Neuronal stem cell (in vitro differentiated cells): Measurements from ENCODE around the gene MTARC1.

Experiments
- DNase-seq: peaks from one replicate; pipeline ENCODE4 v3.0.0-alpha.2; 2013; ENCODE audit warnings: low spot score
- H2AFZ ChIP-seq: one replicate; pipeline ENCODE4 v1.6.1; 2013; ENCODE audit warnings: mild to moderate bottlenecking, low read length, inconsistent platforms
- H2AK5ac ChIP-seq: 2 replicates; pipeline ENCODE4 v1.6.1; 2013; ENCODE audit warnings: low read depth, mild to moderate bottlenecking, inconsistent platforms, low read length, moderate library complexity, mixed read lengths
- H2BK120ac ChIP-seq: 2 replicates; pipeline ENCODE4 v1.6.1; 2013; ENCODE audit warnings: low read depth, mild to moderate bottlenecking, inconsistent platforms, low read length, moderate library complexity, mixed read lengths
- H2BK12ac ChIP-seq: one replicate; pipeline ENCODE4 v1.6.1; 2013; ENCODE audit warnings: low read length, inconsistent platforms
- H2BK15ac ChIP-seq: 2 replicates; pipeline ENCODE4 v1.6.1; 2013; ENCODE audit warnings: mild to moderate bottlenecking, low read length, inconsistent platforms, mixed read lengths
- H2BK5ac ChIP-seq: one replicate; pipeline ENCODE4 v1.6.1; 2013; ENCODE audit warnings: inconsistent platforms, mild to moderate bottlenecking, low read length, moderate library complexity
- H3K14ac ChIP-seq: one replicate; pipeline ENCODE4 v1.6.1; 2013; ENCODE audit warnings: low read length, inconsistent platforms
- H3K18ac ChIP-seq: 2 replicates; pipeline ENCODE4 v1.6.1; 2013; ENCODE audit warnings: low read length, inconsistent platforms
- H3K23ac ChIP-seq: 2 replicates; pipeline ENCODE4 v1.6.1; 2013; ENCODE audit warnings: low read depth, mild to moderate bottlenecking, mixed read lengths, low read length, inconsistent platforms; ENCODE audit not compliant: poor library complexity
- H3K27ac ChIP-seq: replicated peaks from 3 replicates; pipeline ENCODE4 v1.5.1; 2013; ENCODE audit warnings: low read length, inconsistent platforms
- H3K27me3 ChIP-seq, 3 experiments: 2 replicates each; pipeline ENCODE4 v1.6.1; 2013; ENCODE audit warnings: low read length in 3 of 3, mild to moderate bottlenecking in 2 of 3, inconsistent platforms in 1 of 3, low read depth in 1 of 3, mixed read lengths in 1 of 3, moderate library complexity in 1 of 3; ENCODE audit not compliant: control insufficient read depth in 3 of 3, insufficient read depth in 3 of 3
- H3K36me3 ChIP-seq, 2 donors: replicated peaks in 1 of 2; 2 replicates each; pipeline ENCODE4 v1.6.1; 2013; ENCODE audit warnings: low read length in 2 of 2; ENCODE audit not compliant: control insufficient read depth in 2 of 2, insufficient read depth in 2 of 2
- H3K4ac ChIP-seq: 2 replicates; pipeline ENCODE4 v1.6.1; 2013; ENCODE audit warnings: inconsistent platforms, mild to moderate bottlenecking, low read length, moderate library complexity
- H3K4me1 ChIP-seq, 2 donors: 1 replicate in 1 of 2; 2 replicates in 1 of 2; pipeline ENCODE4 v1.6.1; 2013; ENCODE audit warnings: low read length in 2 of 2, low read depth in 1 of 2; ENCODE audit not compliant: control insufficient read depth in 2 of 2, insufficient read depth in 1 of 2
- H3K4me2 ChIP-seq: one replicate; pipeline ENCODE4 v1.6.1; 2013; ENCODE audit warnings: mild to moderate bottlenecking, low read length, inconsistent platforms; ENCODE audit not compliant: insufficient read depth, poor library complexity, severe bottlenecking
- H3K4me3 ChIP-seq, 2 donors: 2 replicates each; pipeline ENCODE4 v1.5.1; 2013; ENCODE audit warnings: low read length in 2 of 2, mild to moderate bottlenecking in 2 of 2, inconsistent platforms in 1 of 2, moderate library complexity in 1 of 2
- H3K79me1 ChIP-seq: one replicate; pipeline ENCODE4 v1.6.1; 2013; ENCODE audit warnings: low read depth, mild to moderate bottlenecking, inconsistent platforms, low read length, moderate library complexity
- H3K9ac ChIP-seq: one replicate; pipeline ENCODE4 v1.6.1; 2013; ENCODE audit warnings: mild to moderate bottlenecking, low read depth, low read length, inconsistent platforms; ENCODE audit not compliant: poor library complexity
- H3K9me3 ChIP-seq, 2 donors: replicated peaks in 1 of 2; 2 replicates each; pipeline versions ENCODE3 to v1.6.1; 2013; ENCODE audit warnings: low read length in 2 of 2, mild to moderate bottlenecking in 2 of 2, inconsistent platforms in 1 of 2, low read depth in 1 of 2, mixed read lengths in 1 of 2, moderate library complexity in 1 of 2; ENCODE audit not compliant: control insufficient read depth in 2 of 2, insufficient read depth in 1 of 2
- H4K8ac ChIP-seq: one replicate; pipeline ENCODE4 v1.6.1; 2013; ENCODE audit warnings: low read depth, mild to moderate bottlenecking, inconsistent platforms, low read length, moderate library complexity
- H4K91ac ChIP-seq: one replicate; pipeline ENCODE4 v1.6.1; 2013; ENCODE audit warnings: low read length, low read depth, mild to moderate bottlenecking, inconsistent platforms; ENCODE audit not compliant: poor library complexity
- WGBS, 2 donors: extraction: QIAGEN DNeasy Blood & Tissue Kit; methylation state at CpG; one replicate each; pipeline ENCODE4 v1.1.7; 2013; ENCODE audit warnings: missing lambda C conversion rate in 2 of 2, mixed read lengths in 1 of 2; ENCODE audit not compliant: insufficient read length in 2 of 2, insufficient replicate concordance in 1 of 2; ENCODE audit errors: extremely low coverage in 2 of 2; 5-methylcytosine and 5-hydroxymethylcytosine counted together

Gene MTARC1

DNA sequence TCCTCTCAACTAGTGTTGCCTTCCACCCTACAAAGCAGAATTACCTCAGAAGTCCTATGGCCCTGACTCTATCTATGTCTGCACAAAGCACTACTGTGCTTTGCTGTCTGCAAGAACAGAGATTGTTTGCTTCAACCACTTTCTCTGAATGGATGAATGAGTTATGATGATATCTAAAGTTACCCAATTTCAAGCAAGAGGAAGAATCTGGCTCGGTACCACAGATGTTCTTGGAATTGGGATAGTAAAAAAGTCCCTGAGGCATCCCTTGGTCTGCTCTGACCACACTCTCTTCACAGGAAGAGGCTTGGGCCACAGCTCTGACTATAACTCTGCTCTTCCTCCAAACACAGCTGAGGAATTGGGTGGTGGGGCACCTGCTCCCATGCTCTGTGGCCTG lies 31.2 kb downstream of the MTARC1 start:
- no peak overlapping the region for H2BK12ac ChIP-seq
- no peak overlapping the region for H2AK5ac ChIP-seq
- H3K14ac ChIP-seq: no peak overlapping the region
- no peaks in the 10 kb centered on the region for H3K79me1 ChIP-seq
- no peaks in the 10 kb centered on the region for H3K27me3 ChIP-seq
- H3K27ac ChIP-seq: no peak overlapping the region
- H3K4me1 ChIP-seq: no peaks in the 10 kb centered on the region
- no peak overlapping the region for H2BK5ac ChIP-seq
- no peak overlapping the region for H2AFZ ChIP-seq
- DNase-seq: no peak
- H3K4me3 ChIP-seq: no peak overlapping the region
- no peak overlapping the region for H3K4me2 ChIP-seq
- H3K9ac ChIP-seq: no peak overlapping the region
- H4K91ac ChIP-seq: no peak overlapping the region
- no peak overlapping the region for H3K23ac ChIP-seq
- H2BK120ac ChIP-seq: no peak overlapping the region
- H3K36me3 ChIP-seq: no peaks in the 10 kb centered on the region
- no peaks in the 10 kb centered on the region for H3K9me3 ChIP-seq
- no peak overlapping the region for H3K18ac ChIP-seq
- H2BK15ac ChIP-seq: no peak overlapping the region
- no peak overlapping the region for H4K8ac ChIP-seq
- no peak overlapping the region for H3K4ac ChIP-seq
- WGBS, 2 donors: no CpG with 5 or more reads among the region's 1 CpG

DNA sequence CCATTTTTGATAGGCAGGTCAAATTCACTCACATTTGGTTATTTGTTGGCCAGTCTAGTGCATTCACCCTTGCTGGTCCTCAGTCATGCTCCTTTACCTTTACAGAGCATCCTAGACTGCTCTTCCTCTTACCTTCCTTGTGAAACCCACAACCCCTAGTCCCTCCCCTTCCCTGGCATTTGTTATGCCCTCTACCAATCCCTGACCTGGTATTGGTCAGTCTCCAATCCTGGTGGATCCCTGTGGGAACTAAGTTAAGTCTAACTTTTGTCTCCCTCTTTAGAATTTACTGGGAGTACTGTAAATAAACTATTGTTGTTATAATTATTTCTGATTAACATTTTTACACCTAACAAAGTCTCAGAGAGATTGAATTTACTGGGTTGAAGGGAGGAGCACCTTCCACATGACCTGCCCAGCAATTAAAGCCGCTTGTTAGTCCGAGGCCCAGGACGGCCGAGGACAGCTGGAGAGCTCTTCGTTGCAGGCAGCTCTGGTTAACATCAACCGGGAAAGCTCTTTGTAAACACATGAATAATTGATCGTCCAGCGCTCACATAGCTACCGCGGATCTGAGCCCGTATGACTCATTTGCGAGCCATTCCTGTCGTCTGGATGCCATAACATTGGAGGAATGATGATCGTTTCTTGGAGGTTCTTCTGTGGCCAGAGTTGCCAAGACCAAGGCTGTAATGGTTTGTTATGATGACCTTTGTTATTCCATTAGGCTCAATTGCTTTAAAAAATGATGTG lies 31.9 kb downstream of the MTARC1 start:
- Histone ChIP-seq H3K27ac (no peak overlapping the region), H4K8ac (no peak overlapping the region), H2BK15ac (no peak overlapping the region), H3K36me3 (no peaks in the 10 kb centered on the region), H3K4ac (no peak overlapping the region), H3K79me1 (no peaks in the 10 kb centered on the region), H3K14ac (no peak overlapping the region), H2AFZ (no peak overlapping the region), H3K18ac (no peak overlapping the region), H2AK5ac (no peak overlapping the region), H2BK5ac (no peak overlapping the region), H2BK12ac (no peak overlapping the region), H3K4me1 (no peaks in the 10 kb centered on the region), H2BK120ac (no peak overlapping the region), H3K9ac (no peak overlapping the region), H3K23ac (no peak overlapping the region), H3K9me3 (no peaks in the 10 kb centered on the region), H3K4me2 (no peak overlapping the region), H3K4me3 (no peak overlapping the region), H3K27me3 (no peaks in the 10 kb centered on the region), H4K91ac (no peak overlapping the region)
- DNase-seq: no peak
- no CpG with 5 or more reads among the region's 14 CpGs for WGBS, 2 donors

DNA sequence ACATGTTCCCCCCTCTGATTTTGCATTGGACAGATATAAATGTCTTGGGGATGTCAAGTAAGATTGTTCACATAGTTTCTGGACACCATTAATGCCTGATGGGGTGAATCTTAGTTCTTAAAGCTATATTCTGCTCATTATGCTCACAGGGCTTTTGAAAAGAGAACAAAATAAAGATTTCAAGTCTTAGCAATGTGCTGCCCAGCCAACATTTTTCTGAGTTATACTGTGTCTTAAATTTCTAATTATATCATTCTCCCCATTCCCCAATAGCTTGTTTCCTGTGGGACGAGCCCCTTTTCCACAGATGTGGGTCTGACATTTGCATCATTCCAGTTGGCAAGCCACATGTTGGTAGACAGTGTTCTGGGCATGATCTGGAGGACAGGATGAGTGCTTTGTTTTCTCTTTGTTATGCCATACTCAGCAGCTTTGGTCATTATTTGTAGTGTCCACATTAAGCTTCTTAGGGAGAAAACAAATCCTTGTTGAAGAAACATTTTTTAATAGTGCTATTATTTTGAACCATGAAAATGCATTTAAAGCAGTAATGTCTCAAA lies 32.8 kb downstream of the MTARC1 start:
- Histone ChIP-seq H3K36me3 (no peaks in the 10 kb centered on the region), H2BK5ac (no peak overlapping the region), H3K4me3 (no peak overlapping the region), H2BK12ac (no peak overlapping the region), H3K4me2 (no peak overlapping the region), H4K91ac (no peak overlapping the region), H3K9ac (no peak overlapping the region), H3K27me3 (no peaks in the 10 kb centered on the region), H2BK15ac (no peak overlapping the region), H2AFZ (no peak overlapping the region), H3K4ac (no peak overlapping the region), H3K23ac (no peak overlapping the region), H3K27ac (no peak overlapping the region), H3K79me1 (no peaks in the 10 kb centered on the region), H3K9me3 (no peaks in the 10 kb centered on the region), H2BK120ac (no peak overlapping the region), H3K18ac (no peak overlapping the region), H2AK5ac (no peak overlapping the region), H3K14ac (no peak overlapping the region), H3K4me1 (peaks cover 0 to 3% of the 10 kb centered on the region in 2 donors), H4K8ac (no peak overlapping the region)
- WGBS, 2 donors: no CpG with 5 or more reads among the region's 1 CpG
- DNase-seq: no peak

DNA sequence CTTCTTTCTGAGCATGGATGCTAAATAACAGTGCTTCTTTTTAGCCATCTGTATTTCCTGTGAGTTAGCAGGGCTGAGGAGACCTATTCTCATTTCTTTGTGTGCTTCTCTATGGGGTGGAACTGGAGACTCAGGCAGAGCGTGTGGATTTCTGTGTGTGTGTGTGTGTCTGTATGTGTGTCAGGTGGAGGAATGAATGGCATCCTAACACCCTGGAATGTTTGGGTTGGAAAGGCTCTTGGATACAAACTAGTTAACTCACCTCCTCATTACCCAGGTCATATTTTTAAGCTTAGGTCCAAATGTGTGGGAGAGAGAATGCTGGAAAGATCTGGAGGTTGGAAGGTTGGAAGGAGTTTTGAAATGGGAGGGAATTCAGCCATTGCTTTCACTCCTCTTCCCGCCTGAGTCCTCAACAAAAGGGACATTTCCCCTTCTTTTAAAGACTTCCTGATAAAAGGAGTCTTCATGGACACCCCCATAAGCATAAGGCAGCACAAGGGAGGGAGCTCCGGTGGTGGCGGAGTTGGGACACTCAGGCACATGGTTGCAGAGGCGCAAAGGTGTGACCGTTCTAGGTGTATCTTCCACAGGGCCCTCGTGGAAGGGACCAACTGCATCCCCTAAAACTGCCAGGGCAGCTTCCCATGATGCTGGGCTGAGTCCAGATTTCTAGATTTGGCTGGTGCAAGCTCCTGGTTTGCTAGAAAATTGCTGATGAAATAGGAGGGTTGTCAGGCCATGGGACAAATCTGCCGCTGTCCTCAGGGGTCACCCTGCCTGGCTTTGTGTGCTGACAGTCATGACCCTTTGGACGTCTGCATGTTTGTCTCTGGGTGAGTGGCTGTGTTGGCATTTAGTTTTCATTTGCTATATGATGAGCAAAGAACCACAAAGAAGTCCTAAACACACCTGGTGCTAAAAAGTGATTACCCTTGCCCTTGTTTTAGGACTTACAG lies 37.6 kb downstream of the MTARC1 start:
- no peak overlapping the region for H2AK5ac ChIP-seq
- H2BK120ac ChIP-seq: no peak overlapping the region
- no peak overlapping the region for H3K4me3 ChIP-seq
- no peak overlapping the region for H3K27ac ChIP-seq
- no peak overlapping the region for H2AFZ ChIP-seq
- H3K14ac ChIP-seq: no peak overlapping the region
- no peak overlapping the region for H4K8ac ChIP-seq
- no peak overlapping the region for H3K4ac ChIP-seq
- no peaks in the 10 kb centered on the region for H3K36me3 ChIP-seq
- H3K4me1 ChIP-seq: peaks cover 0 to 3% of the 10 kb centered on the region in 2 donors
- H4K91ac ChIP-seq: no peak overlapping the region
- no peaks in the 10 kb centered on the region for H3K79me1 ChIP-seq
- no peak for DNase-seq
- H3K27me3 ChIP-seq: no peaks in the 10 kb centered on the region
- H3K23ac ChIP-seq: no peak overlapping the region
- H2BK15ac ChIP-seq: no peak overlapping the region
- H2BK12ac ChIP-seq: no peak overlapping the region
- no CpG with 5 or more reads among the region's 9 CpGs for WGBS, 2 donors
- no peak overlapping the region for H3K18ac ChIP-seq
- H3K9me3 ChIP-seq: no peaks in the 10 kb centered on the region
- no peak overlapping the region for H3K9ac ChIP-seq
- H2BK5ac ChIP-seq: no peak overlapping the region
- H3K4me2 ChIP-seq: no peak overlapping the region
